NT2/D1 (cell line): ENCODE data around the gene CALD1.

ENCODE experiments used
- SUZ12 ChIP-seq: IDR thresholded peaks from 2 replicates; pipeline ENCODE4 v1.6.1; 2011; ENCODE audit not compliant: insufficient read length, insufficient read depth; ENCODE audit errors: extremely low read depth
- YY1 ChIP-seq: IDR thresholded peaks from 2 replicates; pipeline ENCODE4 v1.6.1; 2011; ENCODE audit not compliant: insufficient read length, insufficient read depth
- ZNF274 ChIP-seq: IDR thresholded peaks from 2 replicates; pipeline ENCODE4 v1.6.1; 2011; ENCODE audit warnings: mild to moderate bottlenecking, low read depth, low read length

DNA sequence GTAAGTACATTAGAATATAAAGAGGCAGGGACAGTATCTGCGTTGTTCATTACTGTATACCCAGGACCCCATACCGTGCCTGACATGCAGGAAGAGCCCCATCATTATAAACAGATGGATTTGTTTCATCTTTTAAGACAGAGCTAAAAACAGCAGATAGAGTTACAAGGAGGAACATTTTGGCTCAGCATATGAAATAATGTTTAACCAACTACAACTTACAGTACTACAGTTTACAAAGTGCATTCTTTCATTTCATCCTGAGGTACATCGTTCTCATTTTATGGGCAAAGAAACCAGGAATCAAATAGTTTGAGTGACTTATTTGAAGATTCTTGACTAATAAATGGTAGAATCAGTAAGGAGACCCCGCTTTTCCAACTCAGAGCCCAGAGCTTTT is 168.8 kb downstream of the CALD1 start:
- no peak for TF ChIP-seq ZNF274
- no peak for TF ChIP-seq YY1
- no peak for TF ChIP-seq SUZ12
